ENCODE results near the gene CRYBA4.

GRCh38 chr22:26602127-26602526 lies 19.6 kb upstream of the CRYBA4 start:
- TF ChIP-seq POLR2A (IDR thresholded peaks at IDR 0.05): no peak
- no peak for TF ChIP-seq CTCF (IDR thresholded peaks at IDR 0.05)
